HG02798 (cell line): ENCODE measurements around the gene ELAC1.
A peak's percentile ranks its signal among the peaks of the same experiment; 100 is the strongest.

Experiments
- ATAC-seq: cut with Tn5 transposase; IDR thresholded peaks from one replicate; pipeline ENCODE4 v1.9.1; 2021; ENCODE audit warnings: mild to moderate bottlenecking; ENCODE audit not compliant: unreplicated experiment, poor library complexity

ELAC1 gene

DNA sequence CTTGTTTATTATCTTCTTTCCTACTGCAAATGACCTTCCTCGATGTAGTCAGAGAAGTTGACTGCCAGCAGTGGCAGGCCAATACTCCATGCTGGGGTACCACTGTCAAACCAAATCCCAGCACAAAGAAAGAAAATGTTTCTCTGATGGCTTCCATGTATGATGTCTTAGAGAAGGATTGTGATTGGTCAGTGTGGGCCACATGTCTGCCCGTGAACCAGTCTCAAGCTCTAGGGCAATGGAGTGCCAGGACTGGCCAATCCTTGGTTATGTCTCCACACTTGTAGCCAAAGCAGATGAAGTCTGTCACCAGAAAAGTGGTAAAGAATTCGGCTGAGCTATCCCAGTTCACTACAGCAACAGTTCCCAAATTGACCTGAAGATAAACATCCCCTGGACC is 44.6 kb downstream of the ELAC1 start:
- ATAC-seq: no peak

DNA sequence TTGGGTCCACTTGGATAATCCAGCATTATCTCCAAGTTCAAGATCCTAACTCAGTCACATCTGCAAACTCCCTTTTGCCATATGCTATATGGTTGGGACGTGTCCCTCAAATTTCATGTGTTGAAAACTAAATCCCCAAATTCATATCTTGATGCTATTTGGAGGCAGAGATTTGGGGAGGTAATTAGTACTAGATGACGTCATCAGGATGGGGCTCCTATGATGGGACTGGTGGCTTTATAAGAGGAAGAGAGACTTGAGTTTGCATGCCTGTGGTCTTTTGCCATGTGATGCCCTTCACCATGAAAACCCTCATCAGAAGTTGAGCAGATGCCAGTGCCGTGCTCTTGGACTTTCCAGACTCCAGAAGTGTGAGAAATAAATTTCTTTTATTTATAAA is 45.4 kb downstream of the ELAC1 start:
- no peak for ATAC-seq

DNA sequence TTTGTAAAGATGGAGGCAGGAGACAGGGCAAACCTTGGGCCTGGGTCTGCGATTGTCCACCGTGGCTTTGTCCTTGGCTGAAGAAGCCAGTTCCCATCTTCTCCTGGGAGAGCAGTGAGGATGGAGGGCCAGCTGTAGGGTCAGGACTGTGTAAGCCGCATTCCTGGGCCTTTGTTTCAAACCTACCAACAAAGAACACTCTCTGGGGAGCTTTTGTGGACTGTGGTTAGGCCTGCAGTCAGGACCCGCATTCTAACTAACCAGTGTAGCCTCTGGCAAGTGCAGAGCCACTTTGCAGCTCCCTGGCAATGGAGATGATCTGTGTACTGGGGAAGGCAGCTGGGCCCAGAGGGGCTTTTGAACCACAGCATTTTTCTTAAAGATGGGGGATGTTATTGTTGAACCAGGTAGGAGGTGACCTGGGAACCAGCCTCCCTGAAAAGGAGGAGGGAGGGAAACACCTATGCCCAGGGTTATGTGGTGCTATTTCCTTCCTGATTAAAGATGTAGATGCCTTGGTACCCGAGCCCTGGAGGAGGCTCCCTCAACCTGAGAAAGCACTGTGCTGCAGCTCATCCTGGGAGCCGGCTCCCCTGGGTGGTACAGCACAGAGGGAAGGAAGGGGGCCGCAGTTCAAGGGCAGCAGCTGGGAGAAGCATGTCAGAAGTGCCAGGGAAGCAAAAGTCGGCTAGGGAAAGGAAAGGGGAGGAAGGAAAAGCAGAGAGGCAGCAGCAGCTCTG is 49.5 kb downstream of the ELAC1 start:
- ATAC-seq: no peak

DNA sequence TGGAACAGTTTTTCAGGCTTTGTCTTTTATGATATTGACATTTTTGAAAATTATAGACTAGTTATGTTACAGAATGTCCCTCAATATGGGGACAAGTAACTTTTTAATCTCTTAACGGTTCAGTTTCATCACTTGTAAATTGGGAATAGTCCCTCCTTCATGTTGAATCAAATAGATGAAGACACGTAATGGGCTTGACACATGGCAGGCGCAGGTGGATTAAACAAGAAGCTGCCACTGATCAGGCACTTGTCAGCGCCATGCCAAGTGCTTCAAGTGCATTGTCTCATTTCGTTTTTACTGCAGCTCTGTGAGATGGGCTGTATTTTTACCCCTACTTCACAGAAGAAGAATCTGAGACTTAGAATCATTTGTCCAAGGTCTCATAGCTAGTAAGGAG is 52.7 kb downstream of the ELAC1 start:
- no peak for ATAC-seq

DNA sequence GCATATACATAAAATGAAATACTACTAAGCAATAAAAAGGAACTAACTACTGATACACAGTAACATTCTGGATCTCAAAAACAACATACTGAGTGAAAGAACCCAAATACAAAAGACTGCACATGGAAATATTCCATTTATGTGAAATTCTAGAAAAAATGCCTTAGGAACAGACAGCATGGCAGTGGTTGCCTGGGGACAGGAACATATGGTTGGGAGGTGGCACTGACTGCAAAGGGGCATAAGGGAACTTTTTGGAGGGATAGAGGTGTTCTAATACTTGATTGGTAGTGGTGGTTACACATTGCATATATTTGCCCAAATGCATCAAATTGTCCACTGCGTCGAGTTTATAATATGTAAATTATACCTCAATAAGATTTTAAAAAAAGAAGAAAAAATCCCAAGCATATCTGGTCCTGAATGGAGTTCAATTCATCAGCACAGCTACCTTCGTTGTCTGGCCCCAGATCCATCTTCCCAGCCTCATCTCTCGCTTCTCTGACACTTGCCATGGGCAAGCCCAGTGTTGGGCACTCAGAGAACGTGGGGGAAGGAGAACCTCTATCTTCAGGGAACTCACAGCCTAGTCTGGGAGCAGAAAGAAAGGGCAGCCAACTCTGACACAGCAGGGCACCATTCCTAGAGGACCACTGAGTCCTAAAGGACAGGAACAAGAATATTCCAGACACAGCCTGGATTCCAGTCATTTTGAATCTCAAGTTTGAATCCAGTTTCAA is 53.6 kb downstream of the ELAC1 start:
- ATAC-seq: no peak

DNA sequence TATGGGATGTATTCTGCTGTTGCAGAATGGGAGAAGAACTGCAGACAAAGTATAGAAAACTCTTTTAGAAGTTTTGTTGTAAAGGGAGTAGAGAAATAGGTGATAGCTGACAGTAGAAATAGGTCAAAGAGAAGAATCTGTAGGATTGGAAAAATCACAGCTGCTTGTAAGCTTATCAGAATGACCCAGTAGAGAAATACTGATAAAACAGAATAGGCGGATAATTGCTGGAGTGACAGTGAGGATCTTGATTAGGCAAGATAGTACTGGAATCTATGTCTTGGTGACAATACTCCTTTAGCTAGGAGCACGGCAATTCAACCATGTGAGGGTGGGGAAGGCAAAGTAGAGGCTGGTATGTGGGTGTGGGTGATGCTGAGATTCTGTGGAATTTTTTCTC is 57.7 kb downstream of the ELAC1 start:
- no peak for ATAC-seq

DNA sequence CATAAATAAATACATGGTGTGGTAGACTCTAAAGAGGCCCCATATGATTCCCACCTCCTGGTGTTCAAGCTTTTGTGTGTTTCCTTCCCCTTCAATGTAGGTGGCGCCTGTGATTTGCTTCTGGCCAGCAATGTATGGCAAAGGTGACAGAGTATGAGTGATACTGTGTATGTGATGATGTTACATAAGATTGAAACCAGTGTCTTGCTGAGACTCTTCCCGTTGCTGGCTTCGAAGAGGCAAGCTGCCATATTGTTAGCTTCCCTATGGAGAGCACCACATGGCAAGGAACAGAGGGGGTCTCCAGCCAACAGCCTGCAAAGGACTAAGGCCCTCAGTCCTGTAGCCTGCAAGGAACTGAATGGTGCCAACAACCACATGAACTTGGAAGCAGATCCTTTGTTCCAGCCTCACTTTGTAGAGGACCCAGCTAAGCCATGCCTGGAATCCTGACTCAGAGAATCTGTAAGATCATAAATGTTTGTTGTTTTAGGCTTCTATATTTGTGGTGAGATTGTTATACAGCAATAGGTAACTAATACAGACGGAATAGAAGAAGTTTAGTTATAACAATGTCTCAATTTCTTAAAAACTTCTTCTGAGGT is 60.5 kb downstream of the ELAC1 start:
- ATAC-seq: no peak

DNA sequence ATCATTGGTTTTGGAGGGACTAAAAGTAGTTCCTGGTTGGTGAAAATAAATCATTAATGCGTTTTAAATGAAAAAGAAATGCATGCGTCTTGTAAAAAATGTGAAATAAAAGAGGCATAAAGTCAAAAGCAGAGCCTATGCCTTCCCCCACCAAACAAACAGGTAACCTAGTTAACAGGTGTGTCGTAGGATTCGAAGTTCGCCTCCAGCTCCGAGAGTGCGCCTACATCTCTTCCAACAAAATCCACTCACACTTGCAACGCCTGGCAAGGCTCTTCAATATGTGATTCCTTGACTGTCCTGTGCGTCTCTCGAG is 61.5 kb downstream of the ELAC1 start:
- no peak for ATAC-seq

DNA sequence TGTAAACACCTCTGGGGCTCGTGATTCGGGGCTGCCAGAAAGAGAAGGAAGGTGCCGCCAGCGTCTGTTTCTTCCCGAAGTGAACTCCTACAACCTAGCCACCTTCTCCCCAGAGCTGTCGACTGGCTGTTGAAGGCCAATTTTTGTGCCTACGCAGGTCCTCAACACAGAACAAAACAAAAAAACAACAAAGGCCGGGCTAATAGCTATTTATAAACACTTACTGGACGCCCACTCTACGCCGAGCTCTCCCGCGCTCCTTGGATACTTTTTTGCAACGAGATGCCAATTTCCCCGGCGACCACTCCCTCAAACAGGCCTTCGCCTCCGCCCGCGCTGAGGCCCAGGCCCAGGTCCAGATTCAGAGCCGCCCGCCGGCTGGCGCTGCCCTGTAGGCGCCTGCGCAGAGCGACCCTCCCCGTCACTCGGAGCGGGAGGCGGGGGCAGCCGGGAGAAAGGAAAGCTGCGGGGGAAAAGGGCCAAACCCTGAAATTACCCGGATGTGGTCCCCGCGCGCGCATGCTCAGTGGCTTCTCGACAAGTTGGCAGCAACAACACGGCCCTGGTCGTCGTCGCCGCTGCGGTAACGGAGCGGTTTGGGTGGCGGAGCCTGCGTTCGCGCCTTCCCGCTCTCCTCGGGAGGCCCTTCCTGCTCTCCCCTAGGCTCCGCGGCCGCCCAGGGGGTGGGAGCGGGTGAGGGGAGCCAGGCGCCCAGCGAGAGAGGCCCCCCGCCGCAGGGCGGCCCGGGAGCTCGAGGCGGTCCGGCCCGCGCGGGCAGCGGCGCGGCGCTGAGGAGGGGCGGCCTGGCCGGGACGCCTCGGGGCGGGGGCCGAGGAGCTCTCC is 62.1 kb downstream of the ELAC1 start, which contains the start of gene SMAD4:
Gene SMAD4, plus strand, starts transcription at position 520 of the 843 bp plus-strand sequence. CDS start 16,834 bp downstream, outside the sequence.
- peak; percentile 83 for ATAC-seq

DNA sequence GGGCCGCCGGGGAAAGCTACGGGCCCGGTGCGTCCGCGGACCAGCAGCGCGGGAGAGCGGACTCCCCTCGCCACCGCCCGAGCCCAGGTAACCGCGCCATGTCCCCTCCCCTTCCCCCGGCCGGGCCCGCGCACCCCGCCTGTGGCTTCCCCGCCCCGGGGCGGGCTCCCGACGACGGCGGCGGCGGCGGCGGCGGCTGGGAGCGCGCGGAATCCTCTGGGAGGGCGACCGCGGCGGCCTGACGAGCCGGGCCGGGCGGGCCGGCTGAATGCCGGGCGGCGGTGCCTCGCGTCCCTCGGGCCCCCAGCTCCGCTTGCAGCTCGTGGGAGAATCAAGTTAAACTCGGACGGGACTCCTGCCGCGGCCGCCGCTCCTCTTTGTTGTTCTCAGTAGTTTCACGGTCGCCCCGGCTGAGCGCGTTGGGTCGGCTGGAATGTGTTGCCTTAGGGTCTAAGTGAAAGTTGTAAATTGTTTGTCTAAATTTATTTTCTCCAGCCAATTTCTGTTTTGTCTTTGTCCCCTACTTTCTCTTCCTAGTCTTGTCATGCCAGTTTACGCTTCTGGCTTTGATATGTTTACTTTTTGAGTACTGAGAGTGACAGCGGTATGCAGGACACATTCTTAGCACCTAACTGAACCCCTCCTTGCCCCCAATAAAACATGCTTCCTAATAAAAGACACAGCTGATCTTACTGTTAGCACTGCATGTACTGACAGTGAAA is 62.9 kb downstream of the ELAC1 start:
- ATAC-seq: peak; percentile 71

DNA sequence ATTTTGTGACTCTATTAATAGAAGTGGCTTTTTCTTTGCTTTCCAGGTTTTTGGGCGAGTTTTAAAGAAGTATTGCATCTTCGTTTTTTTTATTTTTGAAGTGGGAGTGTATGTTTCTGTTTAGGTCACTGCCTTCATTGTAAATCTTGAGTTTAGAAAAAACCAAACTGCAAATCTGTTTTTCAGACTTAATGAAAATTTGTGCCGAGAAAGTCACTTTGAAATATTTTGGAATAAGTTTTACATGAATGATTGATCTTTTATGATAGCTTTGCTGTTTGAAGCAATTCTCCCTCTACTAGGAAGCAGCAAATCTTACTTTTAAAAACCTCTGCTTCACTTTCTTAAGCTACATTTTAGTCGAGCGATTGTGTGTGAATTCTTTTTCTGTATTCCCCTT is 64.4 kb downstream of the ELAC1 start:
- no peak for ATAC-seq

DNA sequence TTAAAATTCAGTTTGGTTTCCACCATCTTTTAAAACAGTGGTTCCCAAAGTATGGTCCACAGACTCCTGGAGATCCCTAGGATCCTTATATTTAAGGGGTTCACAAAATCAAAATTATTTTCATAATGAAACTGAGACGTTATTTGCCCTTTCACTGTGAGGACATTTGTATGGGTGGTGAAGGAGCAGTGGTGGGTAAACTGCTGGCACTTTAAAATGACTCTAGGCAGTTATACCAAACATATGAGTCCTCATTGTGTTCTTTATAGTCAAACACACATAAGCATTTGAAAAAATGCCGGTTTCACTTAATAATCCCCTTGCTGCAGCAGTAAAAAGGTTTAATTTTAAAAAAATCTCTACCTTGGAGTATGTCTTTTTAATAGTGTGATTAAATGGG is 69.4 kb downstream of the ELAC1 start:
- ATAC-seq: no peak
